ENCODE data around the gene XCL2.

DNA sequence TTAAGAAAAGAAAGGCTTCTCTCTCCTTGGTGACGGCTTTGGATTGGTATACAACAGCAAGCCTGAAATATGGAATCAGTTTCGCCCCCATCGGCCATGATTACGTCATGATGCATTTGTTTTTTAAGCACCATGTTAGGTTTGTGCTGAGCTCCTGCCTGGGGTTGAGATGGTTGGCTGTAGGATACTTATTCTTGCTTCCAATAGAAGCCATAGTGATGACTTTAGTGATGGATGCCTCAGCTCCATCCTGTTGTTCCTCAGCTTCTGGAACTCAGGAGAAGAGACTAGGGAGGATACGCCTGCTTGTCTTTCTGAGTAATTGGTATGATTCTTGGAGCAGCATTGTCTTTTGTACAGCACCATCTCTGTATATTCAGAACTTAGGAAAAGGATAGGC lies 47.3 kb upstream of the XCL2 start:
- TF ChIP-seq POLR2AphosphoS5 (IDR thresholded peaks at IDR 0.05): no peak
- TF ChIP-seq CTCF (IDR thresholded peaks at IDR 0.05; ENCODE audit: poor library complexity, severe bottlenecking): no peak
- no peak for TF ChIP-seq EZH2 (IDR thresholded peaks at IDR 0.05; ENCODE audit: borderline replicate concordance, insufficient read depth, low read length, poor library complexity, severe bottlenecking)
- TF ChIP-seq SMC3 (conservative IDR thresholded peaks at IDR 0.05; ENCODE audit: poor library complexity): no peak
- TF ChIP-seq EP300 (conservative IDR thresholded peaks at IDR 0.05; ENCODE audit: poor library complexity, severe bottlenecking): no peak

All from neural cell (in vitro differentiated cells).